Measurements from ENCODE around the gene BRDT.
"Not testable (repeated sequence)": the region's sequence is repeated elsewhere in the genome, so short reads cannot be mapped to it uniquely, and the experiment has no call there.

The BRDT gene

GRCh38 chr1:91948501-91949355, 473 bp upstream of the BRDT start:
- H3K4me1 Mint-ChIP-seq: no peaks in the 10 kb centered on the region
- no peak overlapping the region for H3K4me3 Mint-ChIP-seq
- peak; percentile 20 for ATAC-seq
- no peaks in the 10 kb centered on the region for H3K36me3 Mint-ChIP-seq
- no peak overlapping the region for H3K27ac Mint-ChIP-seq
- H3K9me3 Mint-ChIP-seq: no peaks in the 10 kb centered on the region
- H3K27me3 Mint-ChIP-seq: peaks cover 24% of the 10 kb centered on the region

- Mint-ChIP-seq H3K4me3 (no peak overlapping the region), H3K27me3 (peaks cover 5% of the 10 kb centered on the region), H3K4me1 (no peaks in the 10 kb centered on the region), H3K27ac (no peak overlapping the region), H3K36me3 (no peaks in the 10 kb centered on the region), H3K9me3 (no peaks in the 10 kb centered on the region)
- no peak for ATAC-seq
Measured at GRCh38 chr1:91952187-91952586, 3.0 kb downstream of the BRDT start.

DNA sequence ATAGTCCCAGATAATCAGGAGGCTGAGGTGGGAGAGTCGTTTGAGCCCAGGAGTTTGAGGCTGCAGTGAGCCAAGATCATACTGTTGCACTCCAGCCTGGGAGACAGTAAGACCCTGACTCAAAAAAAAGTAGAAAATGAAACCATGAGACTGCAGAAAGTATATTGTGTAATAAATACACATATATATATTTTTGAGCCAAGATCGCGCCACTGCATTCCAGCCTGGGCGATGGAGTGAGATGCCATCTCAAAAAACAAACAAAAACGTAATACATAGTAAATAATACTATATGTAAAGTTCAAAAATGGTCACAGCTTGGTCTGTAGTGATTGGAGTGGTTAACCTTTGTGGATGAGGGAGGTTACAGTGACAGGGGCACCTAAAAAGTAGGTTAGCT, 9.7 kb downstream of the BRDT start:
- Mint-ChIP-seq H3K27me3 (no peaks in the 10 kb centered on the region), H3K4me1 (no peaks in the 10 kb centered on the region), H3K4me3 (no peak overlapping the region), H3K27ac (no peak overlapping the region), H3K9me3 (no peaks in the 10 kb centered on the region), H3K36me3 (no peaks in the 10 kb centered on the region)
- no peak for ATAC-seq

DNA sequence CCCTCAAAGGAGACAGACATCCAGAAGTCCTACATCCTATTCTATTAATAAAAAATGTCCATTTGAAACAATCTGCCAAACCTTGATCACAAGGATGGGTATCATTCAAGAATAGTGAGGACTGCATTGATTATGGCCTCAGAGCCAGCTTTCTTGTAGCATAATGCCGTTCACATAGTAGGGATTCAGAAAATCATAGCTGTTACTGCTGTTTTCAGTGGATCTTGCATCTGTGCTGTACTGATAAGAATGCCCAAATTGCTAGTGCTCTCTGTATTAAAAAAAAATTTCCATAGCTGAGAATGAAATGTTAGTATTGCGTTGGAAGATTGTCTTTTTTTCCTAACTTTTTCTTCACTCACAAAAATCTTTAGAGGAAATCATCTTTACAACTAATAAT, 19.1 kb downstream of the BRDT start:
- ATAC-seq: no peak
- Mint-ChIP-seq H3K36me3 (no peaks in the 10 kb centered on the region), H3K4me1 (no peaks in the 10 kb centered on the region), H3K27ac (no peak overlapping the region), H3K27me3 (no peaks in the 10 kb centered on the region), H3K4me3 (no peak overlapping the region), H3K9me3 (no peaks in the 10 kb centered on the region)

- Mint-ChIP-seq H3K36me3 (no peaks in the 10 kb centered on the region), H3K27me3 (no peaks in the 10 kb centered on the region), H3K4me3 (no peak overlapping the region), H3K9me3 (no peaks in the 10 kb centered on the region), H3K27ac (no peak overlapping the region), H3K4me1 (no peaks in the 10 kb centered on the region)
- no peak for ATAC-seq
Measured at GRCh38 chr1:91979383-91979782, 30.2 kb downstream of the BRDT start.

- no peak overlapping the region for H3K27ac Mint-ChIP-seq
- H3K36me3 Mint-ChIP-seq: no peaks in the 10 kb centered on the region
- no peaks in the 10 kb centered on the region for H3K4me1 Mint-ChIP-seq
- ATAC-seq: no peak
- H3K27me3 Mint-ChIP-seq: no peaks in the 10 kb centered on the region
- no peak overlapping the region for H3K4me3 Mint-ChIP-seq
- H3K9me3 Mint-ChIP-seq: no peaks in the 10 kb centered on the region
Measured at GRCh38 chr1:91980663-91981062, 31.5 kb downstream of the BRDT start.

DNA sequence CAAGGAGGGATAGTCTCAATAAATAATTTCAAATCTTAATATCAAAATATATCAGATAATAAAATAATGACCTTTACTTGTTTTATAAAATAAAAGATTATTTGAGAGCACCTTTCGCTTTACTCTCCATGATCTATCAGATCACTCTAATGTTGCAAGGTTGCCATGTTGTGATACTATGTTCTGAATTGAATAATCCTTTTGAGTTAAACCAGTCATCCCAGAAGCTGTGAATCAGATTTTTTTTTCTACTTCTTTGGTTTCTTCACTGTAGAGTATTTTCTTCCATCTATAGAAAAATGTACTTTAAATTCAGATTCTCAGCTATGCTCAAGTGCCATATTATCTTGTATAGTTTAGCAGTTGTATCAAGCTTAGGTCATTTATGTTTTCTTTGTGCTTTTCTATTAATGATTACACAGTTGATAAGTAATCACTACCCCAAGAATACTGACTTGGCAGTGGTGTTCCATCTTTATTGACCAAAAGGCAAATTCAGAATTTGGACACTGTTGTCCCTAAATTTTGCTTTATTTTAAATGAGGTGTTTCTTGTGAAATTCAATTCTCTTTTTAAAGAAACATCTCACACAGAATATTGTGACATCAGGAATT, 32.9 kb downstream of the BRDT start:
- Mint-ChIP-seq H3K27ac (no peak overlapping the region), H3K9me3 (no peaks in the 10 kb centered on the region)
- ATAC-seq: no peak

DNA sequence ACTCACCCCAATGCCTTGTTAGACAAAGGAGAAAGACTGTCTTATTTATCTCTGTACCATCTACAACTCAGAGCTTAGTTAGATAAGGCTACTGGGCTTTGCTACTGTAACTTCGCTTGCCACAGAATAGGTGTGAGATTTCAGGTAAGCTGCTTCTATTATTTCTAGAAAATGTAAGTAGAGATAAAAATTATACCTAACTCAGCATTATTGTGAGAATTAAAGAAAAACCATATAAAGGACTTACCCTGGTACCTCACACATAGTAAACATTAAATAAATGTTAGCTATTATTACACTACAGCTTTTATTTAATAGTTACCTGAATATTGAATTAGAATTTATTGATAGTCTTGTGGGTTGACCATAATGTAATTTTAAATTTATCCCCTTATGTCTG, 44.1 kb downstream of the BRDT start:
- no peak for ATAC-seq
- Mint-ChIP-seq H3K4me1 (no peaks in the 10 kb centered on the region), H3K36me3 (no peaks in the 10 kb centered on the region), H3K9me3 (no peaks in the 10 kb centered on the region), H3K27me3 (peaks cover 10% of the 10 kb centered on the region), H3K27ac (no peak overlapping the region), H3K4me3 (no peak overlapping the region)

More for the DNA sequence above, 32.9 kb downstream of the BRDT start:
- Mint-ChIP-seq H3K4me1 (no peaks in the 10 kb centered on the region), H3K27me3 (no peaks in the 10 kb centered on the region), H3K4me3 (no peak overlapping the region), H3K36me3 (no peaks in the 10 kb centered on the region)

GRCh38 chr1:91997607-91998195, 48.5 kb downstream of the BRDT start:
- no peak for ATAC-seq

GRCh38 chr1:92004129-92004528, 54.9 kb downstream of the BRDT start:
- Mint-ChIP-seq H3K36me3 (no peaks in the 10 kb centered on the region), H3K4me1 (no peaks in the 10 kb centered on the region), H3K4me3 (no peak overlapping the region), H3K9me3 (no peaks in the 10 kb centered on the region), H3K27me3 (no peaks in the 10 kb centered on the region), H3K27ac (no peak overlapping the region)
- ATAC-seq: no peak

More at GRCh38 chr1:91997607-91998195, 48.5 kb downstream of the BRDT start:
- Mint-ChIP-seq H3K4me3 (no peak overlapping the region), H3K27me3 (peaks cover 10% of the 10 kb centered on the region), H3K4me1 (no peaks in the 10 kb centered on the region), H3K36me3 (no peaks in the 10 kb centered on the region), H3K9me3 (no peaks in the 10 kb centered on the region), H3K27ac (no peak overlapping the region)

DNA sequence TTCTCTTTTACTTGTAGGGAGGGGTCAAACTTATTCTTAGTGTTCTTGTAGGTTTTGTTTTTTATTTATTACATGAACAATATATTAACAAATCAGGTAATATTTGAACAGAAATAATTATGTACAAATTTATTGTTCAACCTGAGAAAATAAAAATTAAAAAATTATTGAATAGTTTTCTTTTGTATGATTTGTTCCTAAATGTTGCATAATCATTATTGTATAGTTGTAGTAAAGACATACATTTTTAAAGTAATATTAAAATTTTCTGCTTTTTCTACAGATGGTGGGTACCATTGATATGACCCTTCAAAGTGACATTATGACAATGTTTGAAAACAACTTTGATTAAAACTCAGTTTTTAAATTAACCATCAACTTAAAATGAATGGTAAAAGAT, 64.7 kb downstream of the BRDT start:
- Mint-ChIP-seq H3K27me3 (peaks cover 23% of the 10 kb centered on the region), H3K4me1 (no peaks in the 10 kb centered on the region), H3K9me3 (no peaks in the 10 kb centered on the region), H3K36me3 (no peaks in the 10 kb centered on the region), H3K4me3 (no peak overlapping the region), H3K27ac (no peak overlapping the region)
- no peak for ATAC-seq

- Mint-ChIP-seq H3K4me1 (no peaks in the 10 kb centered on the region), H3K27ac (no peak overlapping the region), H3K36me3 (no peaks in the 10 kb centered on the region), H3K9me3 (no peaks in the 10 kb centered on the region), H3K27me3 (peaks cover 30% of the 10 kb centered on the region), H3K4me3 (no peak overlapping the region)
- ATAC-seq: no peak
Measured at GRCh38 chr1:92016720-92017316, 67.6 kb downstream of the BRDT start.

GRCh38 chr1:92017656-92018055, 68.5 kb downstream of the BRDT start:
- H3K4me3 Mint-ChIP-seq: no peak overlapping the region
- H3K27me3 Mint-ChIP-seq: peaks cover 25% of the 10 kb centered on the region
- no peak for ATAC-seq
- H3K36me3 Mint-ChIP-seq: no peaks in the 10 kb centered on the region
- H3K9me3 Mint-ChIP-seq: no peaks in the 10 kb centered on the region
- H3K27ac Mint-ChIP-seq: no peak overlapping the region
- H3K4me1 Mint-ChIP-seq: no peaks in the 10 kb centered on the region

- H3K9me3 Mint-ChIP-seq, H3K27ac Mint-ChIP-seq, H3K36me3 Mint-ChIP-seq, H3K4me3 Mint-ChIP-seq, ATAC-seq: not testable (repeated sequence)
- peaks cover 12% of the 10 kb centered on the region for H3K4me1 Mint-ChIP-seq
- H3K27me3 Mint-ChIP-seq: peaks cover 33% of the 10 kb centered on the region
Measured at GRCh38 chr1:92026042-92026441, 76.8 kb downstream of the BRDT start.

- H3K4me3 Mint-ChIP-seq: no peak overlapping the region
- no peaks in the 10 kb centered on the region for H3K36me3 Mint-ChIP-seq
- ATAC-seq: no peak
- peaks cover 4% of the 10 kb centered on the region for H3K9me3 Mint-ChIP-seq
- peaks cover 27% of the 10 kb centered on the region for H3K27me3 Mint-ChIP-seq
- H3K4me1 Mint-ChIP-seq: peaks cover 12% of the 10 kb centered on the region
- H3K27ac Mint-ChIP-seq: no peak overlapping the region
Measured at GRCh38 chr1:92026806-92027205, 77.6 kb downstream of the BRDT start.

All from stimulated activated memory B cell treated with anti-CD40 and anti-IgM and Interleukin-4, amounts not matched to agents 10 μg/mL and 1 μg/mL and 100 μg/mL, for 72 hours (primary cell).